ENCODE results near the gene SKAP1.

Gene SKAP1

GRCh38 chr17:48173191-48173984 lies 256.6 kb downstream of the SKAP1 start:
- TF ChIP-seq CTCF (IDR thresholded peaks at IDR 0.05; ENCODE audit: low read depth, low read length, missing control alignments), result no peak
- DNase-seq (ENCODE audit: extremely low read depth, low read depth), result no peak
- H3K4me3 ChIP-seq (replicated peaks; ENCODE audit: low read depth, low read length), result no peak overlapping the region

DNA sequence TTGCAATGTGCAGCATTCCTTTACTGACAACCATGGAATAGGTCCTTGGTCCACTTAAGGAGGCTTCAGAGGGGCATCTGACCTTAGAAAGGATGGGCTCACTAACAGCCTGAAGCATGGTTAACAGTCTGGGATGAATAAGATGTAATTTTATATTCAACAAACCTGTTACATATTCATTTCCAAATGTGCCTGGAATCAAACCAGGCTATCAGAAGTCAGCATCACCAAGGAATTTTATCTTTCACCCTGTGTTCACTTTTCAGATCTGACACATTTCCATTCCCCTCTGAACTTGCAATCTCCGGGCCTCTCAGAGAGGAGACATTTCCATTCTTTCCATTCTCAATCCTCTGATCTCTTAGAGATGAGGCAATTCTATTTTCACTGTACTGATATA lies 260.1 kb downstream of the SKAP1 start:
- no peak for TF ChIP-seq CTCF (IDR thresholded peaks at IDR 0.05; ENCODE audit: low read depth, low read length, missing control alignments)
- no peak for DNase-seq (ENCODE audit: extremely low read depth, low read depth)
- no peak overlapping the region for H3K4me3 ChIP-seq (replicated peaks; ENCODE audit: low read depth, low read length)

DNA sequence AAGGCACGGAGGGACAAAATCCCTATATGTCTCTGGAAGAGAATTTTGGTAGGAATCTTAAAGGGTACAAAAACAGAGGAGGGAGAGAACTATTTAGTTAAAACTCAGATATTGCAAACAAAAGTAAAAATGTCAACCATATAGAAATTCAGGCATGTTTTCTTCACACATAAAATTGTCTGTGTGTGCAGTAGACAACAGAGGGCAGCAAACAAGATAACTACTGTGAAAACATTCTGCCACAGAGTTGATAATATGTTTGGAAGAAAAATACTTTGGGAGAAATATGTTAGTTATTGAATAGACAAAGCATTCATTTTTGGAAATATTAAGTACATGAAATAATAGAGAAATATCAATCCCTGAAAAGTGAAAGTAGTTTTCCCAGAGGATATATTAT lies 266.2 kb downstream of the SKAP1 start:
- TF ChIP-seq CTCF (IDR thresholded peaks at IDR 0.05; ENCODE audit: low read depth, low read length, missing control alignments), result no peak
- no peak overlapping the region for H3K4me3 ChIP-seq (replicated peaks; ENCODE audit: low read depth, low read length)

DNA sequence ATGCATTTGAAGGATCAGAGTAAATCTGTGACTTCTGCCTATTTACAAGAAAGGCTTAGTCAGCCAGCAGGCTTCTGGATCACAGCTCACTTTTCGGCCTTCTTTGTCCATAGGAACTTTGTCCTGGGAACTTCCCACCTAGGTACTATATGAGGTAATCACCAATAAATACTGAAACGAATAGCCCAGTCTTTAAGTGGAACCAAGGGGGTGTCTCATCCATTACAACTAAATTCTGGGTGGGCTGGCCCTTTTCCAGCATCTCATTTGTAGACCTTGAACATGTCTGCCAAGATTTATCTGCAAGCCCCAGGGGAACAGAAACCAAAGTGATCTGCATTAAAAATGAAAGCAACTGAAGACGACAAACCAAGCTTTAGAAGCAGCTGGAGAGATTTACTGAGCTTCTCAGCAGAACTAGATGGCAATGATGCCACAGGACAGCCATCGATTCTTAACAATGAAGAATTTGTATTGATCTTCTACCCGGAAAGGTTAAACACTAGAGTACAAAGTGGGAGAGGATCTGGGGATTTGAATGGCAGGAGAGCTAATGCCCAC lies 267.0 kb downstream of the SKAP1 start:
- no peak for TF ChIP-seq CTCF (IDR thresholded peaks at IDR 0.05; ENCODE audit: low read depth, low read length, missing control alignments)
- no peak overlapping the region for H3K4me3 ChIP-seq (replicated peaks; ENCODE audit: low read depth, low read length)
- no peak for DNase-seq (ENCODE audit: extremely low read depth, low read depth)

More for the DNA sequence above, 266.2 kb downstream of the SKAP1 start:
- DNase-seq (ENCODE audit: extremely low read depth, low read depth), result no peak

- TF ChIP-seq CTCF (IDR thresholded peaks at IDR 0.05; ENCODE audit: low read depth, low read length, missing control alignments), result no peak
- H3K4me3 ChIP-seq (replicated peaks; ENCODE audit: low read depth, low read length), result no peak overlapping the region
- no peak for DNase-seq (ENCODE audit: extremely low read depth, low read depth)
Measured at GRCh38 chr17:48162306-48162934, 267.6 kb downstream of the SKAP1 start.

DNA sequence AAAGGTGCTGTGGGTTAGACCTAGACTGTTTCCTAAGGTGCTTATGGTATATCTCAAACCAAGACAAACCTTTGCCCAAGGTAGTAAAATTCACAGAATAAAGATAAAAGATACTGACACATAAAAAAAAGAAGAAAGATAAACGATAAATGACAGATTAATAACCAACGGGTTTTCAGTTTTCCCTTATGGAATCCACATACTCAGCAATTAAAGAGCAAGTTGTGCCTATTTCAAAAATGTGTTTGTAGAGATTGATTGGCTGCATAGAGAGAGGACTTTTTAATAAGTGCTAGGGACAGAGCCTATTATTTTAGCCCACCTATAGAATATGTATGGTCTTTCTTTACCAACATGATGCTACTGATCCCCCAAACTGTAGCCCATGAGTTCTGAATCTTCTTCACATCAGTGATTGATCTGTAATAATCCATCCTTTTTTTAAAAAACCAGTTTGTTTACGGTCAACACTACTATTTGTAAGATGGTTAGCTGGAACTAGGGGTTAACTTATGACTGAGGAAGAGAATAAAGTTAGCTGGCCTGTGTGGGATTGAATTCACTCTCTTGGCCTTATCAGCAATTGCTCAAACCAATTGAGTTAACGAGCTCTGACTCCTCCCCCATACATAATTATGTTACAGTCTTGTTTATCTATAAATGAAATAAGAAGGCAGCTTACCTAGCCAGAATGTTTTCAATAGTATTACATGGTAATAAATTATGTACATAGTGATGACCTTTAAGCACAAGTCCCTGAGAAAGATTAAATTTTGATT lies 268.7 kb downstream of the SKAP1 start:
- no peak for TF ChIP-seq CTCF (IDR thresholded peaks at IDR 0.05; ENCODE audit: low read depth, low read length, missing control alignments)
- no peak overlapping the region for H3K4me3 ChIP-seq (replicated peaks; ENCODE audit: low read depth, low read length)
- DNase-seq (ENCODE audit: extremely low read depth, low read depth), result no peak

All from HFF-Myc (cell line).